Renal pelvis (tissue), 4 donors: ENCODE measurements around the gene CCND1. TPM values are rescaled to one million over a fixed set of nuclear protein-coding genes. Genes with fewer than 3 reads are reported as not detected.

Experiments
- DNase-seq: peaks from one replicate; pipeline ENCODE4 v3.0.0-alpha.2; 2013
- polyA plus RNA-seq, 3 donors: library from polyadenylated mRNA; unstranded; fragments of 120-200 nt; gene quantifications; one replicate each; pipeline ENCODE4 v1.2.1, GENCODE V29; 2013; ENCODE audit not compliant: insufficient read length in 3 of 3

Gene CCND1
- polyA plus RNA-seq, 3 donors: 153 to 167 (median 157) TPM

- DNase-seq: peak; percentile 96
Observed at GRCh38 chr11:69638941-69639681, 1.8 kb upstream of the CCND1 start.

- DNase-seq: no peak
Observed at GRCh38 chr11:69639831-69640230, 1.1 kb upstream of the CCND1 start.

GRCh38 chr11:69640260-69640994 lies 529 bp upstream of the CCND1 start:
- DNase-seq: no peak

- no peak for DNase-seq
Observed at GRCh38 chr11:69641681-69642548, 959 bp downstream of the CCND1 start.

- no peak for DNase-seq
Observed at GRCh38 chr11:69642549-69642912, 1.6 kb downstream of the CCND1 start.

GRCh38 chr11:69642913-69643632 lies 2.1 kb downstream of the CCND1 start:
- DNase-seq: peak; percentile 85

GRCh38 chr11:69643646-69644045 lies 2.7 kb downstream of the CCND1 start:
- no peak for DNase-seq

GRCh38 chr11:69644071-69644961 lies 3.4 kb downstream of the CCND1 start:
- peak; percentile 67 for DNase-seq

GRCh38 chr11:69644962-69645675 lies 4.2 kb downstream of the CCND1 start:
- no peak for DNase-seq

- no peak for DNase-seq
Observed at GRCh38 chr11:69645801-69646492, 5.0 kb downstream of the CCND1 start.

- no peak for DNase-seq
Observed at GRCh38 chr11:69646493-69647389, 5.8 kb downstream of the CCND1 start.

GRCh38 chr11:69647390-69647748 lies 6.4 kb downstream of the CCND1 start:
- DNase-seq: no peak

GRCh38 chr11:69647761-69648497 lies 7.0 kb downstream of the CCND1 start:
- DNase-seq: no peak

- no peak for DNase-seq
Observed at GRCh38 chr11:69648679-69649575, 8.0 kb downstream of the CCND1 start.

- DNase-seq: no peak
Observed at GRCh38 chr11:69649576-69649900, 8.6 kb downstream of the CCND1 start.

GRCh38 chr11:69650081-69650831 lies 9.3 kb downstream of the CCND1 start:
- no peak for DNase-seq
